CD4-positive, alpha-beta T cell treated with Interleukin-17A for 4 hours (primary cell): ENCODE data around the gene MILR1.
"Not testable (repeated sequence)": the region's sequence is repeated elsewhere in the genome, so short reads cannot be mapped to it uniquely, and the experiment has no call there.

Experiments used
- DNase-seq: peaks from one replicate; pipeline ENCODE4 v3.0.0-alpha.2; 2020; ENCODE audit warnings: mixed read lengths

The MILR1 gene

GRCh38 chr17:64428406-64428805 is 20.5 kb upstream of the MILR1 start:
- DNase-seq: no peak

GRCh38 chr17:64430036-64430435 is 18.9 kb upstream of the MILR1 start:
- DNase-seq: not testable (repeated sequence)

DNA sequence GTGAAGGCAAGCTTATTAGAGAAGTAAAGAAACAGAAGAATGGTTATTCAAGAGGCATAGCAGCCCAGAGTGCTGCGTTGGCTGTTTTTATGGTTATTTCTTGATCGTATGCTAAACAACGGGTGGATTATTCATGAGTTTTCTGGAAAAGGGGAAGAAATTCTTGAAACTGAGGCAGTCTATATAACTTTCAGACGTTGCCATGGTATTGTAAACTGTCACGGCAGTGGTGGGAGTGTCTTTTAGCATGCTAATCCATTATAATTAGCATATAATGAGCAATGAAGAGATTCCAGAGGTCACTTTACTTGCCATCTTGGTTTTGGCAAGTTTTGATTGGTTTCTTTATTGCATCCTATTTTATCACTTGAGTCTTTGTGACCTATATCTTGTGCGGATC is 17.4 kb upstream of the MILR1 start:
- no peak for DNase-seq

- DNase-seq: no peak
Observed at GRCh38 chr17:64437944-64438525, 10.9 kb upstream of the MILR1 start.

DNA sequence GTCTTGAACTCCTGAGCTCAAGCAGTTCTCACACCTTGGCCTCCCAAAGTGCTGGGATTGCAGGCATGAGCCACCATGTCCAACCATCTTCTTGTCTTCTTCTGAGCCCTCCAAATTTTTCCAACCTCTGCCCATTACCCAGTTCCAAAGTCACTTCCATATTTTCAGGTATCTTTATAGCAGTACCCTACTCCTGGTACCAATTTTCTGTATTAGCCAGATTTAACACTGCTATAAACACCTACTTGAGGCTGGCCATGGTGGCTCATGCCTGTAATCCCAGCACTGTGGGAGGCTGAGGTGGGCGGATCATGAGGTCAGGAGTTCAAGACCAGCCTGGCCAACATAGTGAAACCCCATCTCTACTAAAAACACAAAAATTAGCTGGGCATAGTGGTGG is 9.4 kb upstream of the MILR1 start:
- DNase-seq: not testable (repeated sequence)

DNA sequence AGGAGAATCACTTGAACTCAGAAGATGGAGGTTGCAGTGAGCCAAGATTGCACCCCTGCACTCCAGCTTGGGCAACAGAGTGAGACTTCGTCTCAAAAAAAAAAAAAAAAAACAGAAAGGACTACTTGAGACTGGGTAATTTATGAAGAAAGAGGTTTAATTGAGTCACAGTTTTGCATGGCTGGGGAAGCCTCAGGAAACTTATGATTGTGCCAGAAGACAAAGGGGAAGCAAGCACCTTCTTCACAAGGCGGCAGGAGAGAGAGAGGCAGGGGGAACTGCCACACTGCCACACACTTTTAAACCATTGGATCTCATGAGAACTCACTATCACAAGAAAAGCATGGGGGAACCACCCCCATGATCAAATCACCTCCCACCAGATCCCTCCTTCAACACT is 9.0 kb upstream of the MILR1 start:
- no peak for DNase-seq

DNA sequence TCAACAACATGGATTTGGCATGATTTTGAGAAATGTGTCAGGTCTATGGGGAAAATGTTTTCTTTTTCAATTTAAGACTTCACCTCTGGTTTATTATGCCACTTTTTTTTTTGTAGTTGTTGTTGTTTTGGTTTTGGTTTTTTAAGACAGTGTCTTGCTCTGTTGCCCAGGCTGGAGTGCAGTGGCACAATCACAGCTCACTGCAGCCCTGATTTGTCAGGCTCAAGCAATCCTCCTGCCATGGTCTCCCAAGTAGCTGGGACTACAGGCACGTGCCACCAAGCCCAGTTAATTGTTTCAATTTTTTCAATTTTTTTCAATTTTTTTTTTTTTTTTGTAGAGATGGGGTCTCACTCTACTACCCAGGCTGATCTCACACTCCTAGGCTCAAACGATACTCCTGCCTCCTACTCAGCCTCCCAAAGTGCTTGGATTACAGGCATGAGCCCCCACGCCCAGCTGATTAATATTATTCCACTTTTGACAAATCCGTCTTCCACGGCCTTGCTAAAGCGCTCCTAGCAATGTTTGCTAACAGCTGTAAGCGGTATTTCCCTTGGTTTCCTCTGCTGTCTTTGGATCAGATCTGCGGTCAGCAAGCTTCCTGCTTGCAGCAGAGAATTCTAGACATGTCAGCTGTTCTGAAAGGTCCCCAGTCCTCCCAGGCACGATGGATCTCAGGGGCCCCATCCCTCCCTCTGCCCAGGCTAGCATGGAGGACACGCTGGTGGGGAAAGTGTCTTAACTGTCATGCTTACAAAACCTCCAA is 7.0 kb upstream of the MILR1 start:
- peak; percentile 53 for DNase-seq

- peak; percentile 6 for DNase-seq
Observed at GRCh38 chr17:64442541-64442971, 6.4 kb upstream of the MILR1 start.

- no peak for DNase-seq
Observed at GRCh38 chr17:64443086-64443760, 5.7 kb upstream of the MILR1 start.

- no peak for DNase-seq
Observed at GRCh38 chr17:64447526-64447925, 1.4 kb upstream of the MILR1 start.

- DNase-seq: no peak
Observed at GRCh38 chr17:64449545-64449944, 630 bp downstream of the MILR1 start.

DNA sequence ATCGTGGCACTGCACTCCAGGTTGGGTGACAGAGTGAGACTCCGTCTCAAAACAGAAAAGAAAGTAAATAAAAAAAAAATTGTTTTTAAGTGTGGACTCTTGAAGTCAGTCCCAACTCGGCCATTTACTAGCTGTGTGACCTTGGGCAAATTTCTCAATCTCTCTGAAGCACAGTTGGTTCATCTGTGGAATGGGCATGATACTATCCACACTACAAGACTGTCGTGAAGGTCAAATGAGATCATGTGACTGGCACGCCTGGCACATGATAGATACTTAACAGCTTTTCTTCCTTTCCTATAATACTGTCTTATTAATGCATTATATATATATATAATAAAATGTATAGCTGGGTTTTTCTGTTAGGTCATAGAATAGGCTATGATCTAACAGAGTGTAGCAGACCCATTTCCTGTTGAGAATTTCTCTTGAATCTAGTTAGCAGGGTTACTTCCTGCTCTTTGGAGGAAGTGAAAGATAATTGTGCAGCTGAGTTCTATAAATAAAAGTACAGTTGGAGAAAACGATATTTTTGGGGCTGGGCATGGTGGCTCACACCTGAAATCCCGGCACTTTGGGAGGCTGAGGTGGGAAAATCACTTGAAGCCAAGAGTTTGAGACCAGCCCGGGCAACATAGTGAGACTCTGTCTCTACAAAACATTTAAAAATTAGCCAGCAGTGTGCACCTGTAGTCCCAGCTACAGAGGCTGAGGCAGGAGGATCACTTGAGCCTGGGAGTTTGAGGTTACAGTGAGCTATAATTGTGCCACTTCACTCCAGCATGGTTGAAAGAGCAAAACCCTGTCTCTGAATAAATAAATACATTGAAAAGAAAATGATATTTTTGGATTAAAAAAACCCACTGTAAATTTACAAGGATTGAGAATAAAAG is 7.3 kb downstream of the MILR1 start:
- no peak for DNase-seq

DNA sequence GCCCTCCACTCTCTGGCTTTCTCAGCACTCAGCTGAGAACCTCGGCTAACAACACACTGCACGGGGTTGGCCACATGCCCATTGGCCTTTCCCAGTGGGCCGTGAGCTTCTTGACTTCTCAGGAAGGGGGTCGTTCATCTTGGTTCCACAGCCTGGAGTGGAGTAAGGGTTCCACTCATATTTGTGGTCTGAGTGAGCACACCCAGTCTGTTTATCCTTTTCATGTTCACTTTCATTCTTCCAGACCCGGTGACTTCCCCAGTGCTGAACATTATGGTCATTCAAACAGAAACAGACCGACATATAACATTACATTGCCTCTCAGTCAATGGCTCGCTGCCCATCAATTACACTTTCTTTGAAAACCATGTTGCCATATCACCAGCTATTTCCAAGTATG is 8.2 kb downstream of the MILR1 start:
- no peak for DNase-seq

GRCh38 chr17:64458756-64459155 is 9.8 kb downstream of the MILR1 start:
- DNase-seq: no peak

- DNase-seq: no peak
Observed at GRCh38 chr17:64459284-64459747, 10.4 kb downstream of the MILR1 start.

DNA sequence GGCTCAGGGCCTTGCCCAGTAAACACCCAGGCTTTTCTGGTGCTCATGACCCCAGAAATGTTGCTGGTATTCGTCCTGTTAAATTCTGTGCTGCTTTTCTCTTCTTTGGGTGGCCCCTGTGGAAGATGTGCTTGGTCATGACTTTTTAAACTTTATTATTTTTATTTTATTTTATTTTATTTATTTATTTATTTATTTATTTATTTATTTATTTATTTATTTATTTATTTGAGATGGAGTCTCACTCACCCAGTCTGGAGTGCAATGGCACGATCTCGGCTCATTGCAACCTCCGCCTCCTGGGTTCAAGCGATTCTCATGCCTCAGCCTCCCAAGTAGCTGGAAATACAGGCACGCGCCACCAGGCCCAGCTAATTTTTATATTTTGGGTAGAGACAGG is 10.9 kb downstream of the MILR1 start:
- DNase-seq: not testable (repeated sequence)

- no peak for DNase-seq
Observed at GRCh38 chr17:64460955-64461354, 12.0 kb downstream of the MILR1 start.

- DNase-seq: no peak
Observed at GRCh38 chr17:64461788-64462187, 12.9 kb downstream of the MILR1 start.

DNA sequence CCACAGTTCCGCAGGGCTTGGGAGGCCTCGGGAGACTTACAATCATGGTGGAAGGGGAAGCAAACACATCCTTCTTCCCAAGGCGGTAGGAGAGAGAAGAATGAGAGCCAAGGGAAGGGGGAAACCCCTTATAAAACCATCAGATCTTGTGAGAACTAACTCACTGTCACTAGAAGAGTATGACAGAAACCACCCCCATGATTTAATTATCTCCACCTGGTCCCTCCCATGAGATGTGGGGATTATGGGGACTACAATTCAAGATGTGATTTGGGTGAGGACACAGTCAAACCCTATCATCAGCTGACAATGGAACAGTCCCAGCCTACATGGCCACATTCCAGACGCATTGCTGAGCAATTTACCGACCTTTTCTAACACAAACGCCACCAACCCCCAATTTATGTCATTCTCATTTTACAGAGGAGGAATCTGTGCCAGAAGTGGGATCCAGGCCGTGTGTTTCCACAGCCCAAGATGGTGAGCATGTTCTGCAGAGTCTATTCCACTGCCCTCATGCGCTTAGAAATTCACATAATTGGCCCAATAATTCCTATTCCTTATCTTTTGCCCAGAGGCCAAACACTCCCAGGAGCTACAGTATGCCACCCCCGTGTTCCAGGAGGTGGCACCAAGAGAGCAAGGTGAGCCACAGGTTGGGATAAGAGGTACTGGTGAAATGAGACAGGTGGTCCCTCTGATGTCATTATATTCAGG is 17.3 kb downstream of the MILR1 start:
- DNase-seq: no peak

GRCh38 chr17:64466834-64467233 is 17.9 kb downstream of the MILR1 start:
- not testable (repeated sequence) for DNase-seq

DNA sequence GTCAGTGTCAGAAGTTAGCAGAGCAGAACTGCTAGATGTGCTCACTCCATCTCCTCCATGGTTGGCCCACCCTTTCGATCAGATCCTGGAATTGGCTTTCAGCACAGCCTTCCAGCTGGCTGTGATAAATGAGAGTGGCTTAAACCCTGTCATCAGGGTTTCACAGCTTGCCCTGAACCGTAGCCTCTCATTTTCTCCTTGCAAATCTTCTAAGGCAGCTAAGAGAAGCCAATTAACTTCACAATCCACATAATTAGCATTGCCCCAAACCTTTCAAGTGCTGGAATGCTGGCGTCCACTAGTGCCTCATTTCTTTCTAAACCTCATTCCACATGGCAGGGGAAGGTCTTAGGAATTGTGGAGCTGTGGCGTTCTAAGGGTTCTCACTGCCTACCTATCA is 21.7 kb downstream of the MILR1 start:
- no peak for DNase-seq

DNA sequence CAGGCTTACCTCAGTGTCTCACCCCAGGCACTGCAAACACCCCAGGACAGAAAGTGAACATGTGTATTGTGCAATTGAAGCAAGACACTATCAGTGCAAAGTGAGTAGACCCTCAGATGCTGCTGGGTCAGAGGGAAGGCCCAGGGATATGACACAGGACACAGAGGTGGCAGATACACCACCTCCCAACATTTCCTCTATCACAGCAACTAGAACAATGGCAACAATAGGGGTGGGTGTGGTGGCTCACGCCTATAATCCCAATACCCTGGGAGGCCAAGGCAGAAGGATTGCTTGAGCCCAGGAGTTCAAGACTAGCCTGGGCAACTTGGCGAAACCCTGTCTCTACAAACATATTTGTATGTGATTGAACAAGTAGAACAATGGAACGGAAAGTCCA is 22.5 kb downstream of the MILR1 start:
- no peak for DNase-seq
